Activated naive CD8-positive, alpha-beta T cell treated with anti-CD3 and anti-CD28 coated beads for 36 hours (primary cell): ENCODE measurements around the gene HSD17B13. TPM values are rescaled to one million over a fixed set of nuclear protein-coding genes. Genes with fewer than 3 reads are reported as not detected.

Experiments
- DNase-seq: peaks from one replicate; pipeline ENCODE4 v3.0.0; 2021
- H3K27ac Mint-ChIP-seq: one replicate; pipeline ENCODE4 v1.8.0; 2022; ENCODE audit warnings: mild to moderate bottlenecking, moderate library complexity, mixed read lengths
- H3K27me3 Mint-ChIP-seq: one replicate; pipeline ENCODE4 v1.8.0; 2022; ENCODE audit warnings: mild to moderate bottlenecking, mixed read lengths
- H3K36me3 Mint-ChIP-seq: one replicate; pipeline ENCODE4 v1.8.0; 2021; ENCODE audit warnings: mild to moderate bottlenecking, mixed read lengths
- H3K4me1 Mint-ChIP-seq: one replicate; pipeline ENCODE4 v1.8.0; 2021; ENCODE audit warnings: mixed read lengths
- H3K4me3 Mint-ChIP-seq: one replicate; pipeline ENCODE4 v1.8.0; 2022; ENCODE audit warnings: mild to moderate bottlenecking, moderate library complexity, mixed read lengths
- H3K9me3 Mint-ChIP-seq: one replicate; pipeline ENCODE4 v1.8.0; 2022; ENCODE audit warnings: mixed read lengths
- total RNA-seq, 2 experiments: library from RNA; stranded (reverse); gene quantifications; one replicate each; pipeline ENCODE4 v1.2.3, GENCODE V29; 2021

HSD17B13 gene
- total RNA-seq, 2 experiments from 2014 or later = not detected

DNA sequence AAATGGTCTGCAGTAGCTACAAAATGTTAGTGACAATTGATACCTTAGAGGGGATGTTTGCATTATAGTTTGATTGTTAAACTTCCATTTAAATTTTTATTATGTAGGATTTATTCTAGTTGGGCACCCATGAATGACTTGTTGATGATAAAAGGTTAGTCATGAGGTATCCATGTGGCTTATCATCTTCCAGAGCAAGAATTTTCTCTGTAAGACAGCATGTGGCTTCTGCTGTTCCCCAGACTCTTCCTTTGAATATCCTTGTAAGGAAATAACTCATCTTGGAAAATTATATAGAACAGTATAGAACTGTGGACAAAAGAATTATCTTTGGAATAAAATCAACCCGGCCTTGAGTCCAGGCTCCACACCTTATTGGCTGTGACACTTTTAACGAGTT is 62.2 kb downstream of the HSD17B13 start:
- Mint-ChIP-seq H3K9me3 (peaks cover 6% of the 10 kb centered on the region), H3K27ac (no peak overlapping the region), H3K4me3 (no peak overlapping the region), H3K27me3 (peaks cover 4% of the 10 kb centered on the region), H3K4me1 (peaks cover 4% of the 10 kb centered on the region), H3K36me3 (peaks cover 2% of the 10 kb centered on the region)
- DNase-seq = no peak

DNA sequence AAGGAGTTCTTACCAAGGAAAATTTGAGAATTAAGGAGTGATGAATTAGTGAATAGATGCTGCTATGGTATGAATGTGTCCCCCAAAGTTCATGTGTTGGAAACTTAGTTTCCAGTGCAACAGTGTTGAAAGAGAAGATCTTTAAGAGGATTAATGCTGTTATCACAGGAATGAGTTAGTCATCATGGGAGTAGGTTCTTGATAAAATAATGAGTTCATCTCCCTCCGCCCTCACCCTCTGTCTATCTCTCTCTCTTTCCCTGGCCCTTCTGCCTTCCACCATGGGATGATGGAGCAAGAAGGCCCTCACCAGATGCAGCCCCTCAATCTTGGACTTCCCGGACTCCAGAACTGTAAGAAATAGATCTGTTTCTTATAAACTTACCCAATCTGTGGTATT is 64.0 kb downstream of the HSD17B13 start:
- H3K4me1 Mint-ChIP-seq = peaks cover 4% of the 10 kb centered on the region
- no peak overlapping the region for H3K27ac Mint-ChIP-seq
- H3K9me3 Mint-ChIP-seq = peaks cover 7% of the 10 kb centered on the region
- H3K4me3 Mint-ChIP-seq = no peak overlapping the region
- peaks cover 2% of the 10 kb centered on the region for H3K36me3 Mint-ChIP-seq
- no peak for DNase-seq
- peaks cover 4% of the 10 kb centered on the region for H3K27me3 Mint-ChIP-seq

DNA sequence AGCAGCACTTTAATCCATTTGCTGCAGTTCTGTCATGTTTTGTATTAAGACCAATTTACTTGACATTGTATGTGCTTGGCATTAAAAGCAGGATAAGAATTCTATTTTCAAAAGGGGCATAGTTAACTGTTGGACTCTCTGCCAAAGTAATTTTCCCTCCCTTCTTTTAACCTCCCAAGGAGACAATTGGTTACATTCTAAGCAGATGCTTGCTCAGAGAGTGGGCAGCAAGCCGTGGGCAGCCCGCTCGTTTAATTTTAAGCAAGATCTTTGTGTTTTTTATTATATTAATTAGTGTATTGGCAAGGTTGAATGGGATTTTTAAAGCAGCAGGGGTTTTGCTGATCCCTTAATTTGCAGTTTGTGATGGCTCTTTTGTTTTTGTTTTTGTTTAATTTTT is 65.2 kb downstream of the HSD17B13 start:
- peaks cover 4% of the 10 kb centered on the region for H3K4me1 Mint-ChIP-seq
- no peak for DNase-seq
- no peak overlapping the region for H3K27ac Mint-ChIP-seq
- H3K27me3 Mint-ChIP-seq = no peaks in the 10 kb centered on the region
- no peaks in the 10 kb centered on the region for H3K36me3 Mint-ChIP-seq
- peaks cover 4% of the 10 kb centered on the region for H3K9me3 Mint-ChIP-seq
- H3K4me3 Mint-ChIP-seq = no peak overlapping the region

DNA sequence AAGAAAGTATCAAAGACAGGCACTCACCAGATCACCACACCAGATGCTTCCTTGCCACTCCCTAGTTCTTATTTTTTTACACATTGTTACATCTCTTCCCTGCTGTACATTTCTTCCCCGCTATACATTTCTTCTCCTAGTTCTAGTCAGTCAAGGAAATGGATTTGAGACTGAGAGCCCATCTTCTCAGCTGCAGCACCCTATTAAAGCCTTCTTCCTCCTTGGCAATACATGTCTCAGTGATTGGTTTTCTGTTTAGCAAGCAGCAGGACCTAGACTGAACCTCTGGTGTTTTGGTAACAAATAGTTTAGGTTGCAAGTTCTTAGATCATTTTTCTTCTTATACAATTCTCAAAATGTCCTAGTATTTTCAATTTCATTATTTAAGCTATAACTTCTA is 66.9 kb downstream of the HSD17B13 start:
- H3K4me3 Mint-ChIP-seq = no peak overlapping the region
- no peaks in the 10 kb centered on the region for H3K36me3 Mint-ChIP-seq

More for the DNA sequence above, 66.9 kb downstream of the HSD17B13 start:
- no peak for DNase-seq
- Mint-ChIP-seq H3K27ac (no peak overlapping the region), H3K27me3 (no peaks in the 10 kb centered on the region), H3K4me1 (peaks cover 4% of the 10 kb centered on the region), H3K9me3 (peaks cover 4% of the 10 kb centered on the region)

Other genes with a start within 250 kb of the HSD17B13 start
- gene KLHL8, start 102.3 kb downstream of the HSD17B13 start, total RNA-seq = 10 to 100 TPM; 16.2 to 17.4 TPM
- 10 to 100 TPM; 18.2 to 18.7 TPM for gene HSD17B11, start 68.3 kb upstream of the HSD17B13 start, total RNA-seq
- 10 to 100 TPM; 13.4 to 13.6 TPM for gene NUDT9, start 99.7 kb upstream of the HSD17B13 start, total RNA-seq
- not detected for gene SPARCL1, start 206.5 kb upstream of the HSD17B13 start, total RNA-seq